ENCODE measurements around the gene KCNG2.
A peak's percentile ranks its signal among the peaks of the same experiment; 100 is the strongest.

KCNG2 gene

GRCh38 chr18:79928563-79928960 is 130.8 kb downstream of the KCNG2 start:
- DNase-seq = no peak

- DNase-seq = no peak
These were observed 132.4 kb downstream of the KCNG2 start for GRCh38 chr18:79930020-79930642.

GRCh38 chr18:79931475-79931874 is 133.7 kb downstream of the KCNG2 start:
- no peak for DNase-seq

GRCh38 chr18:79932907-79933306 is 135.2 kb downstream of the KCNG2 start:
- no peak for DNase-seq

GRCh38 chr18:79933765-79934164 is 136.0 kb downstream of the KCNG2 start:
- DNase-seq = peak; percentile 78

- DNase-seq = no peak
These were observed 136.8 kb downstream of the KCNG2 start for GRCh38 chr18:79934311-79935097.

GRCh38 chr18:79935098-79935480 is 137.4 kb downstream of the KCNG2 start:
- DNase-seq = no peak

GRCh38 chr18:79935499-79935898 is 137.8 kb downstream of the KCNG2 start:
- no peak for DNase-seq

GRCh38 chr18:79935925-79936324 is 138.2 kb downstream of the KCNG2 start:
- DNase-seq = no peak

- no peak for DNase-seq
These were observed 138.9 kb downstream of the KCNG2 start for GRCh38 chr18:79936641-79937040.

GRCh38 chr18:79937103-79937860 is 139.5 kb downstream of the KCNG2 start:
- no peak for DNase-seq

GRCh38 chr18:79938196-79938595 is 140.5 kb downstream of the KCNG2 start:
- no peak for DNase-seq

- DNase-seq = no peak
These were observed 141.4 kb downstream of the KCNG2 start for GRCh38 chr18:79939096-79939495.

- no peak for DNase-seq
These were observed 142.5 kb downstream of the KCNG2 start for GRCh38 chr18:79940126-79940813.

GRCh38 chr18:79940814-79941472 is 143.2 kb downstream of the KCNG2 start:
- no peak for DNase-seq

GRCh38 chr18:79941473-79942119 is 143.9 kb downstream of the KCNG2 start:
- no peak for DNase-seq

GRCh38 chr18:79942211-79942610 is 144.5 kb downstream of the KCNG2 start:
- no peak for DNase-seq

GRCh38 chr18:79942786-79943607 is 145.3 kb downstream of the KCNG2 start:
- no peak for DNase-seq

- DNase-seq = no peak
These were observed 145.9 kb downstream of the KCNG2 start for GRCh38 chr18:79943608-79944125.

- no peak for DNase-seq
These were observed 146.5 kb downstream of the KCNG2 start for GRCh38 chr18:79944126-79944731.

- no peak for DNase-seq
These were observed 147.0 kb downstream of the KCNG2 start for GRCh38 chr18:79944746-79945117.
